Heart left ventricle (tissue), 16 donors: ENCODE results near the gene PACSIN1. TPM values are rescaled to one million over a fixed set of nuclear protein-coding genes. Genes with fewer than 3 reads are reported as not detected.

Experiments used
- ATAC-seq, 4 donors: fragments of 200-7000 bp; cut with Tn5 transposase; one replicate each; pipeline ENCODE4 v1.9.1; 2020 to 2022; ENCODE audit warnings: moderate library complexity in 4 of 4, mild to moderate bottlenecking in 3 of 4, moderate number of reproducible peaks in 1 of 4
- DNase-seq, 5 donors: peaks; one replicate each; pipeline ENCODE4 v3.0.0-alpha.2; 2020
- H3K27ac ChIP-seq, 12 donors: fragments of 200-600 bp; sonication (generic) in 4 of 12; one replicate each; pipeline versions ENCODE4 v1.5.0 to v1.8.0; 2016 to 2022; ENCODE audit warnings: mild to moderate bottlenecking in 2 of 12
- H3K27me3 ChIP-seq, 9 donors: fragments of 200-600 bp; sonication (generic) in 2 of 9; one replicate each; pipeline versions ENCODE4 v1.5.1 to v1.8.0; 2016 to 2022; ENCODE audit warnings: mild to moderate bottlenecking in 3 of 9
- H3K36me3 ChIP-seq, 9 donors: fragments of 200-600 bp; sonication (generic) in 2 of 9; one replicate each; pipeline versions ENCODE4 v1.5.0 to v1.8.0; 2018 to 2022; ENCODE audit warnings: mild to moderate bottlenecking in 2 of 9
- H3K4me1 ChIP-seq, 12 donors: fragments of 200-600 bp; sonication (generic) in 4 of 12; one replicate each; pipeline versions ENCODE4 v1.5.0 to v1.8.0; 2016 to 2022; ENCODE audit warnings: mild to moderate bottlenecking in 3 of 12
- H3K4me3 ChIP-seq, 12 donors: fragments of 200-600 bp; sonication (generic) in 4 of 12; one replicate each; pipeline versions ENCODE4 v1.5.0 to v1.8.0; 2017 to 2022; ENCODE audit warnings: mild to moderate bottlenecking in 9 of 12, moderate library complexity in 4 of 12
- H3K9me3 ChIP-seq, 12 donors: fragments of 200-600 bp; sonication (generic) in 4 of 12; one replicate each; pipeline versions ENCODE4 v1.5.0 to v1.8.0; 2016 to 2022; ENCODE audit warnings: mild to moderate bottlenecking in 1 of 12
- POLR2A ChIP-seq, 2 donors: fragments of 450-650 bp; IDR thresholded peaks; one replicate each; pipeline ENCODE4 v1.6.1; 2017; ENCODE audit warnings: antibody characterized with exemption in 2 of 2, mild to moderate bottlenecking in 2 of 2, moderate library complexity in 2 of 2
- WGBS, 4 donors: extraction: QIAGEN DNeasy Blood & Tissue Kit in 2 of 4; methylation state at CpG; one replicate each; pipeline versions ENCODE4 v1.1.5 to v1.1.7; 2013 to 2018; 5-methylcytosine and 5-hydroxymethylcytosine counted together
- intact Hi-C, 10 donors: fragments of 100-400 bp; cut with DNase I; formaldehyde crosslinking; loops; one replicate each; pipeline versions ENCODE4 v1.11.1 to v1.14.2; 2022
- polyA plus RNA-seq, 2 donors: library from polyadenylated mRNA; stranded (reverse); fragments of 200-250 nt; gene quantifications; one replicate each; pipeline ENCODE4 v1.2.3, GENCODE V29; 2013
- total RNA-seq, 9 donors: library from RNA; depleted of rRNA in 2 of 9; stranded (reverse); fragments of >200 nt in 2 of 9; fragmentation: NEBNext Ultra II Directional in 3 of 9; extraction: Animal tissue kit (Norgen Biotek cat#: 25700) in 3 of 9; gene quantifications; one replicate each; pipeline versions ENCODE4 v1.1.0 to v1.2.4, GENCODE V29; 2016 to 2023
- TF ChIP-seq, protein P1 (sequence below), 12 donors: fragments of 200-600 bp; sonication (generic) in 4 of 12; IDR thresholded peaks; one replicate each; pipeline versions ENCODE4 v1.5.0 to v1.8.0; 2018 to 2022; ENCODE audit warnings: antibody characterized with exemption in 12 of 12, mild to moderate bottlenecking in 5 of 12
- donor health status: ischemic (EF 13 %, LVEDD 7.1; RV severe dilation, severe dysfunction).
- donor health status: healthy with polysubstance abuse.
- donor health status: DM: no; HTN: yes; CAD: no.
- donor health status: DM: no; HTN: no; CAD: no.
- donor health status: ischemic (EF 25% LVEDD 6.9; RV normal size, moderate dysfunction).
- donor health status: ischemic (EF 25% LVEDD 5.7; RV mildly dilated, moderate dysfunction).
- donor health status: healthy.
- donor health status: DM: yes; HTN: yes; CAD: no.
- donor health status: ischemic (EF 35%, LVEDD 5.7; RV mildly dilated, moderate dysfunction).
- donor health status: nonischemic (EF 11% LVEDD 7.7; RV severe dilation, severe dysfunction).
- donor health status: DM: yes; HTN: yes; CAD: no.
- donor health status: PGD.
- donor health status: ischemic (EF 29% LVEDD 5.4; RV normal size, mild dysfunction).
- donor health status: nonischemic (EF 23%, LVEDD 6.1; RV moderate dilation, normal function).

PACSIN1 gene
- total and polyA plus RNA-seq, 11 donors: 1.6 to 12.7 (median 6.0) TPM

DNA sequence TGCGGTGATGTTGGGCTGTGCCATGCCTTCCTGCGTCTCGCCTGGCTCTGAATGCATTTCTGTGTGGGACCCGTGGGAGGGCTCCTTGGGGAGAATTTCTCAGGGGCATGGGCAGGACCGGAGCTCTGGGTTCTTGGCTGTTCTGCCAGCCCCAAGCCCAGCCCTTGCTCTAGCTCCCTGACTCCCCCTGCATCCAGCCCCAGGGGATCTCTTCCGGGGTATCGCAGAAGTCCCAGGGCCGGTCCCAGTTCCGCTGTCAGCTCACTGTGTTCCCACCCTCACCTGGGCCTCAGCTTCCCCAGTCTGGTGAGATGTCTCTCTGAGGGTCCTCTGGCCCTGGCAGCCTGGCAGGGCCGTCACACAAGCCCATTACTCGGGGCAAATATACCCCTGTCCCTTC is 69.8 kb downstream of the PACSIN1 start:
- H3K36me3 ChIP-seq: no peaks in the 10 kb centered on the region
- no peak overlapping the region for H3K4me3 ChIP-seq
- ATAC-seq (no peak), DNase-seq (no peak)
- H3K27me3 ChIP-seq: no peaks in the 10 kb centered on the region
- 88 to 91% (median 88%) methylated on average over 7 to 11 of the region's 11 CpGs for WGBS, 4 donors
- H3K4me1 ChIP-seq: peaks cover 0 to 5% (median 0%) of the 10 kb centered on the region in 12 donors
- no peak overlapping the region for H3K27ac ChIP-seq
- no peaks in the 10 kb centered on the region for H3K9me3 ChIP-seq
- intact Hi-C loops: no loop called here
- TF ChIP-seq, protein P1, sequence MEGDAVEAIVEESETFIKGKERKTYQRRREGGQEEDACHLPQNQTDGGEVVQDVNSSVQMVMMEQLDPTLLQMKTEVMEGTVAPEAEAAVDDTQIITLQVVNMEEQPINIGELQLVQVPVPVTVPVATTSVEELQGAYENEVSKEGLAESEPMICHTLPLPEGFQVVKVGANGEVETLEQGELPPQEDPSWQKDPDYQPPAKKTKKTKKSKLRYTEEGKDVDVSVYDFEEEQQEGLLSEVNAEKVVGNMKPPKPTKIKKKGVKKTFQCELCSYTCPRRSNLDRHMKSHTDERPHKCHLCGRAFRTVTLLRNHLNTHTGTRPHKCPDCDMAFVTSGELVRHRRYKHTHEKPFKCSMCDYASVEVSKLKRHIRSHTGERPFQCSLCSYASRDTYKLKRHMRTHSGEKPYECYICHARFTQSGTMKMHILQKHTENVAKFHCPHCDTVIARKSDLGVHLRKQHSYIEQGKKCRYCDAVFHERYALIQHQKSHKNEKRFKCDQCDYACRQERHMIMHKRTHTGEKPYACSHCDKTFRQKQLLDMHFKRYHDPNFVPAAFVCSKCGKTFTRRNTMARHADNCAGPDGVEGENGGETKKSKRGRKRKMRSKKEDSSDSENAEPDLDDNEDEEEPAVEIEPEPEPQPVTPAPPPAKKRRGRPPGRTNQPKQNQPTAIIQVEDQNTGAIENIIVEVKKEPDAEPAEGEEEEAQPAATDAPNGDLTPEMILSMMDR (IDR thresholded peaks at IDR 0.05): no peak
- TF ChIP-seq POLR2A (IDR thresholded peaks at IDR 0.05): no peak

DNA sequence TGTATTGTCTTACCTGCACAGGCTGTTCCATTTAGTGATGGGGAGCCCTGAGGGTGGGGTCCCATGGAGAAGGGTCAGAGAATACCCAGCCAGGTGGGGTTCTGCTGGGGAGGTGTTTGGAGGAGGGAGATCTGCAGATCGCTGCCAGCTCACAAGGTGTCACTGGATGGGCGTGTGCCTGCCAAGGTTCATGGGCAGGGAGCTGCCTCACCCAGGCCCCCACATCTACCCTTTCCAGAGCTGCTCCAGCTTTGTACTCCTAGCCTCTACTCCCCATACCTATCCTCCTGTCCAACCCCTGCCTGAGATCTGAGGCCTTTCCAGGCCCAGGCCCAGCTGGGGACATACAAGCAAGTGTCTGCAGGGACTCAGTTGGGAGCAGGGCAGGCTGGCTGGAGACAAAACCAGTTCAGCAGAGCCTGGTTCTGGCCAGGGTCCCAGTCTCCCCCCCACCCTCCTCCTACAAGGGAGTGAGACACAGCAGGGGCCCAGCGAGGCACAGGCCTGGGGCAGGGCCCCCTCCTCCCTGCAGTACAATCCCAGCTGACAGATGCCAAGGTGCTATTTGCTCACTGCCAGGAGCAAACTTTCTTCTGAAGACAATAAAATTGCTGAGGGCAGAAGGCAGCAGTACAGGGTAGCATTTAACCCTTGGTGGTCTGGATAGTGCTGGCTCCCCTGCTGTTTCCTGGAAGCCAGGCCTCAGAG is 70.5 kb downstream of the PACSIN1 start:
- H3K4me3 ChIP-seq: no peak overlapping the region
- H3K27ac ChIP-seq: no peak overlapping the region
- peaks cover 0 to 5% (median 0%) of the 10 kb centered on the region in 12 donors for H3K4me1 ChIP-seq
- 39 to 89% (median 66%) methylated on average over 2 to 3 of the region's 3 CpGs for WGBS, 4 donors
- no peaks in the 10 kb centered on the region for H3K9me3 ChIP-seq
- no peak for DNase-seq
- H3K27me3 ChIP-seq: no peaks in the 10 kb centered on the region
- no peak for TF ChIP-seq POLR2A (IDR thresholded peaks at IDR 0.05)
- TF ChIP-seq, protein P1 (IDR thresholded peaks at IDR 0.05): no peak
- intact Hi-C loops: no loop called here
- ATAC-seq: no peak
- H3K36me3 ChIP-seq: no peaks in the 10 kb centered on the region

DNA sequence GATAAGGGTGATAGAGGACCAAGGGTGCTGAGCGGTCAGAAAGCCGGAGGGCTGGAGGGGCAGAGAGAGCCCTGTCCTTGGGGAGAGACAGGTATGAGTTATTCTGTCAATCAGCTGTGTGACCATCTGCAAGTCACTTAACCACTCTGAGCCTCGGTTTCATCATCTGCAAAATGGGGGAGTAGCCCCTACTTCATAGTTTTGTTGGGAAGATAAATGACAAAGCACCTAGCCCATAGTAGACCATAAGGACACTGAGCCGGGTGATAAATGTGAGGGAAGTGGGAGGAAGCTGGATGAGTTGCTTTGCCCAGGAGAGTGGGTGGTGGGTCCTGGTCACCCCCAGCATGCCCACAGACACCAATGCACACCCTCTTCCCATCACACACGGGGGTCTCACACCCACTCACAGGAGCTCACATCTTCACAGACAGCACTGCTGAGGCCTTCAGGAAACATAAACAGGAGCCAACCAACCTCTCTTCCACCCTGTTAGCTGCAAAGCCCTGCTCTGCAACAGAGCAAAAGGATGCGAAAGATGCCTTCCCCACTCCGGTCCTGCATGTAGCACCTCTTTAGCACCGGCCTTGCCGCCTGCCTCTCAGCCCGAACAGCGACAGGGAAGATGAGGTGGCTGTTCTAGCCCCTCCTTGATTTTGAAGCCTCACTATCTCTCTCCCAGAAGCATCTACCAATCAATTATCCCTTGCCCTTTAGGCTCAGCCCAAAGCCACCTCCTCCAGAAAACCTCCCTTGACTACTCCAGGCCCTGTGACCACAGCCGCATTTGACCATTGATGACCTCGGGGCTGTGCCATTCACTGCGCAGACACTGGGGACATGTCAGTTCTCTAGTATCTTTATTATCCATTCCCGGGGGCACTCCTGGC is 71.3 kb downstream of the PACSIN1 start:
- DNase-seq: no peak
- TF ChIP-seq, protein P1 (IDR thresholded peaks at IDR 0.05): no peak
- TF ChIP-seq POLR2A (IDR thresholded peaks at IDR 0.05): no peak
- intact Hi-C loops: no loop called here
- Histone ChIP-seq H3K4me1 (peaks cover 0 to 5% (median 0%) of the 10 kb centered on the region in 12 donors), H3K4me3 (no peak overlapping the region), H3K9me3 (no peaks in the 10 kb centered on the region), H3K27me3 (no peaks in the 10 kb centered on the region), H3K36me3 (no peaks in the 10 kb centered on the region), H3K27ac (no peak overlapping the region)
- no peak for ATAC-seq
- WGBS, 4 donors: 88 to 92% (median 90%) methylated on average over 15 of the region's 15 CpGs

DNA sequence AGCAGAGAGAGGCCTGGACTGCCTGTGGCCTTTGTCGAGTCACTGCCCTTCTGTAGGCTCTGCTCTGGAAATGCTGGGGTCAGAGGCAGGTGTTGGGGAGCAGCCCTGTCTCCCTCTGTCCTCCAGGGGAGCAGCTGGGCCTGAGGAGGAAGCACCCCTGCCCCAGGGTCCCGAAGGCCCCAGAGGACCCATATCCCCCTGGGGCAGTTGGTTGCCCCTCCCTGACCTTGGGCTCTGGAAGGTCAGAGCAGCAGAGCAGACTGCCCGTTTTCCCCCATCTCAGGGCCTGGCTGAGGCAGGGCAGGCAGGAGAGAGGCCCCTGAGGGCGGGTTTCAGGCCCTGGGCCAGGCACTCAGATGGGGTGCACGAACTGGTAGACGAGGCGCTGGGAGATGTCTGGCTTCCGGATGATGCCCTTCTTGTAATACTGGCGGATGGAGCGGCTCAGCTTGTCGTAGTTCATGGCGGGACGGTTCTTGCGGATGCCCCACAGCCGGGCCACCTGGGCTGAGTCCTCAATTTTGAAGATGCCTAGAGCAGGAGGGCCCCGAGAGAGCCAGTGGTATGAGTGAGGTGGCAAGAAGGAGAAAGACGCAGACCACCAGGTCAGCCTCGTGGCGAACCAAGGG is 72.2 kb downstream of the PACSIN1 start:
- Histone ChIP-seq H3K4me3 (no peak overlapping the region), H3K4me1 (peaks cover 0 to 5% (median 0%) of the 10 kb centered on the region in 12 donors), H3K27ac (no peak overlapping the region), H3K36me3 (no peaks in the 10 kb centered on the region), H3K27me3 (no peaks in the 10 kb centered on the region), H3K9me3 (no peaks in the 10 kb centered on the region)
- 90 to 96% (median 94%) methylated on average over 15 to 19 of the region's 19 CpGs for whole genome bisulfite sequencing, 4 donors
- ATAC-seq: no peak
- no peak for TF ChIP-seq POLR2A (IDR thresholded peaks at IDR 0.05)
- TF ChIP-seq, protein P1 (IDR thresholded peaks at IDR 0.05): no peak
- intact Hi-C loops: no loop called here
- DNase-seq: no peak
